Type B pancreatic cell (in vitro differentiated cells): Measurements from ENCODE around the gene FOS. TPM values are rescaled to one million over a fixed set of nuclear protein-coding genes. Genes with fewer than 3 reads are reported as not detected.

Source experiments
- DNase-seq: peaks from one replicate; pipeline ENCODE4 v3.0.0; 2021; ENCODE audit warnings: mixed read lengths; ENCODE audit not compliant: unreplicated experiment; ENCODE audit errors: extremely low spot score
- H3K27ac Mint-ChIP-seq: 2 replicates; pipeline ENCODE4 v1.8.0; 2021; ENCODE audit warnings: mild to moderate bottlenecking, mixed read lengths
- H3K27me3 Mint-ChIP-seq: 2 replicates; pipeline ENCODE4 v1.8.0; 2021; ENCODE audit warnings: mixed read lengths
- H3K36me3 Mint-ChIP-seq: 2 replicates; pipeline ENCODE4 v1.8.0; 2021; ENCODE audit warnings: mixed read lengths
- H3K4me1 Mint-ChIP-seq: one replicate; pipeline ENCODE4 v1.8.0; 2021; ENCODE audit warnings: mixed read lengths; ENCODE audit not compliant: unreplicated experiment
- H3K4me3 Mint-ChIP-seq: 2 replicates; pipeline ENCODE4 v1.8.0; 2021; ENCODE audit warnings: mild to moderate bottlenecking, mixed read lengths
- H3K9me3 Mint-ChIP-seq: 2 replicates; pipeline ENCODE4 v1.8.0; 2021; ENCODE audit warnings: mixed read lengths
- CTCF ChIP-seq: fragments of 200-600 bp; sonication (generic); conservative IDR thresholded peaks from 2 replicates; pipeline ENCODE4 v1.5.0; 2021; ENCODE audit warnings: antibody characterized with exemption, mild to moderate bottlenecking
- total RNA-seq: library from RNA; stranded (reverse); gene quantifications from 2 replicates; pipeline ENCODE4 v1.2.1, GENCODE V29; 2021; ENCODE audit warnings: low replicate concordance

The FOS gene
- total RNA-seq, 1 donor from 2014 or later, result 214 TPM

- Mint-ChIP-seq H3K9me3 (no peaks in the 10 kb centered on the region), H3K36me3 (no peaks in the 10 kb centered on the region), H3K4me3 (no peak overlapping the region), H3K27me3 (peaks cover 4% of the 10 kb centered on the region), H3K27ac (peak overlapping the region; percentile 59), H3K4me1 (peaks cover 27% of the 10 kb centered on the region)
- no peak for DNase-seq
- no peak for TF ChIP-seq CTCF
These were observed 9.7 kb upstream of the FOS start for GRCh38 chr14:75268633-75269550.

GRCh38 chr14:75271514-75271913, 7.1 kb upstream of the FOS start:
- H3K4me1 Mint-ChIP-seq, result peaks cover 31% of the 10 kb centered on the region
- peaks cover 6% of the 10 kb centered on the region for H3K27me3 Mint-ChIP-seq
- H3K27ac Mint-ChIP-seq, result no peak overlapping the region

GRCh38 chr14:75273272-75274049, 5.2 kb upstream of the FOS start:
- DNase-seq, result no peak
- peaks cover 33% of the 10 kb centered on the region for H3K4me1 Mint-ChIP-seq
- H3K36me3 Mint-ChIP-seq, result no peaks in the 10 kb centered on the region
- peak overlapping the region; percentile 45 for H3K4me3 Mint-ChIP-seq
- no peaks in the 10 kb centered on the region for H3K9me3 Mint-ChIP-seq
- no peak for TF ChIP-seq CTCF
- H3K27ac Mint-ChIP-seq, result peak overlapping the region; percentile 68
- peaks cover 11% of the 10 kb centered on the region for H3K27me3 Mint-ChIP-seq

More at GRCh38 chr14:75271514-75271913, 7.1 kb upstream of the FOS start:
- no peaks in the 10 kb centered on the region for H3K9me3 Mint-ChIP-seq
- no peak for DNase-seq
- no peak for TF ChIP-seq CTCF
- H3K4me3 Mint-ChIP-seq, result no peak overlapping the region
- no peaks in the 10 kb centered on the region for H3K36me3 Mint-ChIP-seq

- Mint-ChIP-seq H3K4me3 (peak overlapping the region; percentile 45), H3K9me3 (no peaks in the 10 kb centered on the region), H3K27ac (peak overlapping the region; percentile 68), H3K27me3 (peaks cover 14% of the 10 kb centered on the region), H3K4me1 (peaks cover 34% of the 10 kb centered on the region), H3K36me3 (peaks cover under 1% of the 10 kb centered on the region)
- TF ChIP-seq CTCF, result no peak
- no peak for DNase-seq
These were observed 4.4 kb upstream of the FOS start for GRCh38 chr14:75274050-75274898.

GRCh38 chr14:75274899-75275569, 3.6 kb upstream of the FOS start:
- Mint-ChIP-seq H3K4me1 (peaks cover 38% of the 10 kb centered on the region), H3K4me3 (peak overlapping the region; percentile 20), H3K27ac (peak overlapping the region; percentile 22), H3K9me3 (no peaks in the 10 kb centered on the region), H3K36me3 (peaks cover 4% of the 10 kb centered on the region), H3K27me3 (peaks cover 22% of the 10 kb centered on the region)
- TF ChIP-seq CTCF, result no peak
- no peak for DNase-seq
